WTC11 (cell line): ENCODE results near the gene GPR27.

Source experiments
- CTCF ChIP-seq: fragments of 200-600 bp; IDR thresholded peaks from 2 replicates; pipeline ENCODE4 v1.8.0; 2022; ENCODE audit warnings: antibody characterized with exemption
- TEAD4 ChIP-seq: sonication (generic); formaldehyde crosslinking; IDR thresholded peaks from 2 replicates; pipeline ENCODE4 v1.8.0; 2022; ENCODE audit warnings: mild to moderate bottlenecking, missing genetic modification reagents
- ZNF138 ChIP-seq: sonication (generic); formaldehyde crosslinking; conservative IDR thresholded peaks from 2 replicates; pipeline ENCODE4 v1.8.1; 2022; ENCODE audit warnings: mild to moderate bottlenecking, moderate library complexity, missing genetic modification reagents

DNA sequence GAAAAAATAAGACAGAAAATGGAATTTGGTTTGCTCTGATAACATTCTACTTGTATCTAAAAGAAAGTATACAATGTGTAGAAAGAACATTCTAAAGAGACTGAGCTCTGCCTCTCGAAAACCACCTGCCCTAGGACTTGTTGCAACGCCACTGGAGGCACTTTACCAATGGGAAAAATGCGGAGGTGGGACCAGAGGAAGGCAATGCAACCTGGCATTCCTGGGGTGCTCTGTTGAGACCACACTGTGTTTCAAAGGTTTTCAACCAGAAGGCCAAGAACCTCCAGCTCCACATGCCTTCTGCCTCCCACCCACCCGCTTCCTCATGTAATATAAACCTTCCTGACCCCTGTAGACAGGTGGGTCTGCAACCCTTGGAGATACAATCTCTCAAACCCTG lies 26.8 kb downstream of the GPR27 start:
- TF ChIP-seq CTCF (no peak), TEAD4 (CRISPR knock-in tag) (no peak), ZNF138 (CRISPR knock-in tag) (no peak)
